NB4 (cell line): ENCODE measurements around the gene SARS1.

Source experiments
- POLR2A ChIP-seq: IDR thresholded peaks from 2 replicates; pipeline ENCODE4 v1.6.1; 2011; ENCODE audit warnings: mild to moderate bottlenecking; ENCODE audit not compliant: insufficient read length; ENCODE audit errors: extremely low read depth
- TF ChIP-seq, protein P1 (sequence below): IDR thresholded peaks from one replicate; pipeline ENCODE4 v1.5.1; 2012; ENCODE audit warnings: low read depth, low read length

DNA sequence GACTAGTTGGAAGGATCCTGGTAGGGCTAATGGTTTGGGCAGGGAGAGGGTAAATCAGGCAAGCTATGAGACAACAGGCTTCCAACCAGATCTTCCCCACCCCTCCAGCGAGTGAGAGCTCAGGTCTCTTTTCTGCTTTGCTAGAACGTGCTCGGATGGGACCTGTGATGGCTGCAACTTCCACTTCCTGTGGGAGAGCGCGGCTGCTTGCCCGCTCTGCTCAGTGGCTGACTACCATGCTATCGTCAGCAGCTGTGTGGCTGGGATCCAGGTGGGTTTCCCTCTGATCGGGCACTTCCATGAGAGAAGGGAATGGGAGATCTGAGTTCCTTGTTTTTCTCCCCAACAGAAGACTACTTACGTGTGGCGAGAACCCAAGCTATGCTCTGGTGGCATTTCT, 14.0 kb upstream of the SARS1 start:
- TF ChIP-seq, protein P1, sequence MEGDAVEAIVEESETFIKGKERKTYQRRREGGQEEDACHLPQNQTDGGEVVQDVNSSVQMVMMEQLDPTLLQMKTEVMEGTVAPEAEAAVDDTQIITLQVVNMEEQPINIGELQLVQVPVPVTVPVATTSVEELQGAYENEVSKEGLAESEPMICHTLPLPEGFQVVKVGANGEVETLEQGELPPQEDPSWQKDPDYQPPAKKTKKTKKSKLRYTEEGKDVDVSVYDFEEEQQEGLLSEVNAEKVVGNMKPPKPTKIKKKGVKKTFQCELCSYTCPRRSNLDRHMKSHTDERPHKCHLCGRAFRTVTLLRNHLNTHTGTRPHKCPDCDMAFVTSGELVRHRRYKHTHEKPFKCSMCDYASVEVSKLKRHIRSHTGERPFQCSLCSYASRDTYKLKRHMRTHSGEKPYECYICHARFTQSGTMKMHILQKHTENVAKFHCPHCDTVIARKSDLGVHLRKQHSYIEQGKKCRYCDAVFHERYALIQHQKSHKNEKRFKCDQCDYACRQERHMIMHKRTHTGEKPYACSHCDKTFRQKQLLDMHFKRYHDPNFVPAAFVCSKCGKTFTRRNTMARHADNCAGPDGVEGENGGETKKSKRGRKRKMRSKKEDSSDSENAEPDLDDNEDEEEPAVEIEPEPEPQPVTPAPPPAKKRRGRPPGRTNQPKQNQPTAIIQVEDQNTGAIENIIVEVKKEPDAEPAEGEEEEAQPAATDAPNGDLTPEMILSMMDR, result no peak
- TF ChIP-seq POLR2A, result no peak
